H1 (cell line): ENCODE data around the gene ZNF771. TPM values are rescaled to one million over a fixed set of nuclear protein-coding genes. Genes with fewer than 3 reads are reported as not detected.

Experiments
- CTCF ChIA-PET: fragments of 300-600 bp; sonication (Branson Sonifier 250); formaldehyde crosslinking; loops from one replicate; lab custom pipeline; 2021; ENCODE audit not compliant: partially characterized antibody; lab: Charles Lee
- POLR2A ChIA-PET: fragments of 300-600 bp; sonication (Branson Sonifier 250); formaldehyde crosslinking; loops from one replicate; lab custom pipeline; 2021; ENCODE audit warnings: inconsistent platforms; ENCODE audit not compliant: partially characterized antibody; lab: Charles Lee
- DNase-seq, 2 experiments: peaks; one replicate each; pipeline versions ENCODE4 v3.0.0 to v3.0.0-alpha.2; 2010 to 2022; ENCODE audit warnings: low spot score in 2 of 2, low read depth in 1 of 2, mixed read lengths in 1 of 2
- FAIRE-seq: peaks from 2 replicates; lab custom pipeline; 2011; peaks lifted over from hg19 to GRCh38; lab: Jason Lieb, UNC
- H2AFZ ChIP-seq: 2 replicates; pipeline ENCODE4 v1.8.1; 2012; ENCODE audit warnings: low read length, inconsistent platforms
- H2AK5ac ChIP-seq: 2 replicates; pipeline ENCODE4 v1.6.1; 2013; ENCODE audit warnings: low read depth, low read length
- H2BK120ac ChIP-seq: replicated peaks from 2 replicates; pipeline ENCODE3; 2013; ENCODE audit warnings: low read depth, low read length, inconsistent platforms
- H2BK12ac ChIP-seq: 2 replicates; pipeline ENCODE4 v1.6.1; 2013; ENCODE audit warnings: low read depth, low read length
- H2BK15ac ChIP-seq: 2 replicates; pipeline ENCODE4 v1.6.1; 2013; ENCODE audit warnings: low read length
- H2BK20ac ChIP-seq: 2 replicates; pipeline ENCODE4 v1.6.1; 2013; ENCODE audit warnings: low read length
- H2BK5ac ChIP-seq: 2 replicates; pipeline ENCODE4 v1.6.1; 2013; ENCODE audit warnings: low read depth, low read length
- H3K14ac ChIP-seq: 2 replicates; pipeline ENCODE4 v1.6.1; 2013; ENCODE audit warnings: inconsistent platforms; ENCODE audit not compliant: insufficient read length
- H3K18ac ChIP-seq: 2 replicates; pipeline ENCODE4 v1.6.1; 2013; ENCODE audit warnings: low read length; ENCODE audit errors: extremely low read depth
- H3K23ac ChIP-seq: 2 replicates; pipeline ENCODE4 v1.6.1; 2013; ENCODE audit warnings: inconsistent platforms; ENCODE audit not compliant: insufficient read length
- H3K23me2 ChIP-seq: 2 replicates; pipeline ENCODE4 v1.6.1; 2013; ENCODE audit warnings: low read depth, low read length
- H3K27ac ChIP-seq: 2 replicates; pipeline ENCODE4 v1.6.1; 2011; ENCODE audit warnings: low read depth, low read length, inconsistent platforms
- H3K27me3 ChIP-seq, 4 experiments: replicated peaks in 1 of 4; 1 replicate in 1 of 4; 2 replicates in 3 of 4; pipeline versions ENCODE4 v1.6.1 to v1.8.1; 2011 to 2013; ENCODE audit warnings: low read length in 3 of 4, mild to moderate bottlenecking in 3 of 4, inconsistent platforms in 2 of 4, mixed read lengths in 2 of 4, moderate library complexity in 1 of 4; ENCODE audit not compliant: control insufficient read depth in 3 of 4, insufficient read depth in 3 of 4; ENCODE audit errors: extremely low read depth in 1 of 4
- H3K36me3 ChIP-seq, 4 experiments: 2 replicates each; pipeline versions ENCODE4 v1.6.1 to v1.8.1; 2011 to 2013; ENCODE audit warnings: mild to moderate bottlenecking in 4 of 4, low read length in 3 of 4, moderate library complexity in 2 of 4, control low read depth in 1 of 4, inconsistent platforms in 1 of 4; ENCODE audit not compliant: insufficient read depth in 4 of 4, control insufficient read depth in 2 of 4
- H3K4ac ChIP-seq: replicated peaks from 2 replicates; pipeline ENCODE3; 2013; ENCODE audit warnings: low read length, low read depth, mixed read lengths, inconsistent platforms; ENCODE audit not compliant: insufficient read length
- H3K4me1 ChIP-seq, 4 experiments: replicated peaks in 1 of 4; 1 replicate in 1 of 4; 2 replicates in 3 of 4; pipeline versions ENCODE4 v1.6.1 to v1.8.1; 2011 to 2013; ENCODE audit warnings: low read length in 3 of 4, inconsistent platforms in 2 of 4, mixed read lengths in 1 of 4; ENCODE audit not compliant: insufficient read depth in 4 of 4, control insufficient read depth in 3 of 4
- H3K4me2 ChIP-seq, 2 experiments: 2 replicates each; pipeline versions ENCODE4 v1.6.1 to v1.8.1; 2011 to 2013; ENCODE audit warnings: low read depth in 2 of 2, low read length in 2 of 2, control low read depth in 1 of 2, inconsistent platforms in 1 of 2, mild to moderate bottlenecking in 1 of 2; ENCODE audit not compliant: insufficient read depth in 1 of 2
- H3K4me3 ChIP-seq, 4 experiments: fragments of 200-600, 300-600 bp in 1 of 4; sonication (generic), shearing (Covaris generic), sonication (Bioruptor Twin) in 1 of 4; 2 replicates each; pipeline versions ENCODE4 v1.5.1 to v1.8.1; 2011 to 2016; ENCODE audit warnings: low read length in 4 of 4, low read depth in 3 of 4, control low read depth in 2 of 4, inconsistent platforms in 2 of 4, mild to moderate bottlenecking in 2 of 4, mixed read lengths in 1 of 4, moderate library complexity in 1 of 4; ENCODE audit not compliant: insufficient read depth in 2 of 4; ENCODE audit errors: extremely low read depth in 1 of 4
- H3K56ac ChIP-seq: replicated peaks from 2 replicates; pipeline ENCODE3; 2013; ENCODE audit warnings: low read depth, mild to moderate bottlenecking, mixed read lengths, low read length, inconsistent platforms; ENCODE audit not compliant: insufficient read length
- H3K79me1 ChIP-seq: 2 replicates; pipeline ENCODE4 v1.6.1; 2013; ENCODE audit warnings: low read depth, low read length, control low read depth
- H3K79me2 ChIP-seq, 2 experiments: 2 replicates each; pipeline versions ENCODE4 v1.6.1 to v1.8.1; 2012 to 2013; ENCODE audit warnings: low read length in 2 of 2, mild to moderate bottlenecking in 2 of 2, inconsistent platforms in 1 of 2; ENCODE audit not compliant: insufficient read depth in 2 of 2, control insufficient read depth in 1 of 2
- H3K9ac ChIP-seq, 4 experiments: replicated peaks in 1 of 4; 1 replicate in 1 of 4; 2 replicates in 3 of 4; pipeline versions ENCODE4 v1.6.1 to v1.8.1; 2011 to 2013; ENCODE audit warnings: low read depth in 3 of 4, low read length in 3 of 4, control low read depth in 2 of 4, mild to moderate bottlenecking in 2 of 4, moderate library complexity in 2 of 4, inconsistent platforms in 1 of 4; ENCODE audit errors: extremely low read depth in 1 of 4
- H3K9me3 ChIP-seq, 2 experiments: 2 replicates each; pipeline versions ENCODE4 v1.6.1 to v1.8.1; 2012 to 2013; ENCODE audit warnings: mild to moderate bottlenecking in 2 of 2, moderate library complexity in 2 of 2, control low read depth in 1 of 2, inconsistent platforms in 1 of 2, low read depth in 1 of 2, low read length in 1 of 2, mixed read lengths in 1 of 2; ENCODE audit not compliant: insufficient read depth in 2 of 2
- H4K20me1 ChIP-seq, 2 experiments: replicated peaks in 1 of 2; 2 replicates each; pipeline versions ENCODE3 to v1.8.1; 2011 to 2013; ENCODE audit warnings: inconsistent platforms in 2 of 2, low read length in 2 of 2, mild to moderate bottlenecking in 1 of 2; ENCODE audit not compliant: insufficient read depth in 2 of 2, control insufficient read depth in 1 of 2
- H4K5ac ChIP-seq: 2 replicates; pipeline ENCODE4 v1.6.1; 2013; ENCODE audit warnings: low read length, low read depth, mixed read lengths, inconsistent platforms; ENCODE audit not compliant: insufficient read length
- H4K8ac ChIP-seq: 2 replicates; pipeline ENCODE4 v1.8.0; 2013; ENCODE audit warnings: mild to moderate bottlenecking, moderate library complexity, low read length, inconsistent platforms; ENCODE audit not compliant: insufficient read depth; ENCODE audit errors: extremely low read depth
- H4K91ac ChIP-seq: replicated peaks from 2 replicates; pipeline ENCODE3; 2013; ENCODE audit warnings: low read length, mixed read lengths, inconsistent platforms; ENCODE audit not compliant: insufficient read length
- ASH2L ChIP-seq: fragments of 200-600, 300-600 bp; sonication (generic); IDR thresholded peaks from one replicate; pipeline ENCODE4 v1.7.1; 2017; ENCODE audit warnings: low read length
- ATF3 ChIP-seq: IDR thresholded peaks from 2 replicates; pipeline ENCODE4 v1.6.1; 2011; ENCODE audit warnings: low read depth, mild to moderate bottlenecking, low read length; ENCODE audit not compliant: insufficient read depth
- EZH2 ChIP-seq: fragments of 200-600 bp; sonication (generic); IDR thresholded peaks from 2 replicates; pipeline ENCODE4 v1.7.1; 2012; ENCODE audit warnings: low read depth, mild to moderate bottlenecking, moderate library complexity, low read length, inconsistent platforms; ENCODE audit not compliant: severe bottlenecking
- KDM5A ChIP-seq: fragments of 200-600 bp; IDR thresholded peaks from 2 replicates; pipeline ENCODE4 v1.7.1; 2012; ENCODE audit warnings: mild to moderate bottlenecking, low read length, inconsistent platforms, mixed read lengths
- POLR2AphosphoS5 ChIP-seq: IDR thresholded peaks from 2 replicates; pipeline ENCODE4 v1.6.1; 2011; ENCODE audit warnings: low read depth, low read length
- RNF2 ChIP-seq: fragments of 200-900, 300-1000 bp; sonication (generic); IDR thresholded peaks from 2 replicates; pipeline ENCODE4 v1.7.1; 2016; ENCODE audit warnings: borderline replicate concordance, low read depth, mild to moderate bottlenecking, antibody characterized with exemption, low read length; ENCODE audit not compliant: poor library complexity, severe bottlenecking; ENCODE audit errors: missing control alignments
- SAP30 ChIP-seq: fragments of 300-600 bp; sonication (generic); IDR thresholded peaks from 2 replicates; pipeline ENCODE4 v1.7.1; 2012; ENCODE audit warnings: low read length, moderate library complexity, mild to moderate bottlenecking, inconsistent platforms; ENCODE audit not compliant: insufficient read depth, insufficient replicate concordance
- SP4 ChIP-seq: IDR thresholded peaks from 2 replicates; pipeline ENCODE4 v1.6.1; 2012; ENCODE audit warnings: low read length, inconsistent platforms
- TAF7 ChIP-seq: optimal IDR thresholded peaks from 2 replicates; pipeline ENCODE3; 2011; ENCODE audit warnings: low read depth, mild to moderate bottlenecking, inconsistent platforms, low read length, moderate library complexity, borderline replicate concordance
- WGBS, 2 experiments: shearing (Covaris generic) in 1 of 2; methylation state at CpG; one replicate each; pipeline versions ENCODE4 v1.1.6 to v1.1.7; 2013 to 2015; ENCODE audit warnings: low lambda C conversion rate in 2 of 2, mixed read lengths in 2 of 2, inconsistent platforms in 1 of 2, low coverage in 1 of 2, missing lambda C conversion rate in 1 of 2; ENCODE audit not compliant: insufficient replicate concordance in 2 of 2, insufficient coverage in 1 of 2, insufficient read length in 1 of 2; ENCODE audit errors: extremely low coverage in 1 of 2, missing lambda C conversion rate in 1 of 2; 5-methylcytosine and 5-hydroxymethylcytosine counted together
- polyA plus RNA-seq, 7 experiments: library from polyadenylated mRNA; depleted of rRNA in 3 of 7; stranded (reverse) in 5 of 7; unstranded in 2 of 7; fragments of >200 nt in 5 of 7; fragments of 200-250 nt in 2 of 7; gene quantifications; 1 replicate in 5 of 7; 2 replicates in 1 of 7; 4 replicates in 1 of 7; pipeline versions ENCODE4 v1.2.1 to v1.2.3, GENCODE V29; 2011 to 2013; ENCODE audit warnings: missing spikeins in 2 of 7, mixed read lengths in 2 of 7
- total RNA-seq: library from RNA; stranded (reverse); fragmentation: NEBNext Ultra II Directional; extraction: Animal tissue kit (Norgen Biotek cat#: 25700); gene quantifications from 2 replicates; pipeline ENCODE4 v1.2.1, GENCODE V29; 2021

The ZNF771 gene
- total and polyA plus RNA-seq, 2 of the 8 experiments (the other 6 are each of a cell fraction or from before 2014, with no cell fraction given), result 10.6 to 15.7 TPM

GRCh38 chr16:30378236-30379157, 28.9 kb upstream of the ZNF771 start:
- WGBS, 2 experiments, result 2% methylated on average over 43 of the region's 67 CpGs; no CpG with 5 or more reads in 1 of the 2 experiments
- Histone ChIP-seq H4K20me1 (no peaks in the 10 kb centered on the region), H3K4me1 (peaks cover 0 to 9% (median 5%) of the 10 kb centered on the region in 4 experiments; a peak in 5 of 7 replicates), H2BK20ac (no peak overlapping the region), H3K9me3 (no peaks in the 10 kb centered on the region), H3K4ac (peak overlapping the region; percentile 85), H2BK15ac (no peak overlapping the region), H2BK12ac (no peak overlapping the region), H4K91ac (peak overlapping the region; percentile 79), H4K8ac (peak overlapping the region; percentile 94), H3K9ac (peak overlapping the region in 3 of 4 experiments; percentile 77 to 84 (median 81); a peak in 6 of 7 replicates), H4K5ac (peak overlapping the region; percentile 97), H3K23ac (no peak overlapping the region), H2BK5ac (peak overlapping the region; percentile 66), H3K4me3 (peak overlapping the region; percentile 70 to 88 (median 82)), H3K18ac (peak overlapping the region; percentile 99), H2AK5ac (no peak overlapping the region), H3K79me1 (no peaks in the 10 kb centered on the region), H3K27ac (peak overlapping the region; percentile 92), H3K4me2 (peak overlapping the region; percentile 80 to 98), H2BK120ac (peak overlapping the region; percentile 24), H3K36me3 (no peaks in the 10 kb centered on the region), H3K14ac (peak overlapping the region; percentile 58), H3K56ac (peak overlapping the region; percentile 89), H3K79me2 (no peaks in the 10 kb centered on the region), H3K27me3 (no peaks in the 10 kb centered on the region), H3K23me2 (peaks cover 10% of the 10 kb centered on the region), H2AFZ (peak overlapping the region; percentile 48; the same call in 1 of the 2 replicates)
- DNase-seq, result peak; percentile 92 to 99
- CTCF ChIA-PET, result interaction anchor here (0.6 to 2.3 kb wide), 3 partner anchors 16 to 29 kb away, joined by 3 to 4 read pairs (median 3); partner anchors contain the start of genes ZNF48 and ZNF771
- POLR2A ChIA-PET, result interaction anchor here (0.6 to 13.6 kb wide), 6 partner anchors 9 to 279 kb away, joined by 3 to 151 read pairs (median 4); partner anchors contain the start of genes CD2BP2, ZNF48 and ZNF771
- no peak for FAIRE-seq
- TF ChIP-seq EZH2, result no peak
- 0 out of 2 replicates have a peak, but pooled peaks have one; percentile 21 for TF ChIP-seq SP4
- no peak for TF ChIP-seq SAP30
- TF ChIP-seq RNF2, result no peak
- TF ChIP-seq TAF7, result peak; percentile 22
- no peak for TF ChIP-seq ATF3
- peak; percentile 81 for TF ChIP-seq POLR2AphosphoS5
- no peak for TF ChIP-seq KDM5A
- peak; percentile 59 for TF ChIP-seq ASH2L
